Panc1 (cell line): ENCODE measurements around the gene ANO4.

Experiments
- POLR2AphosphoS5 ChIP-seq: IDR thresholded peaks from 2 replicates; pipeline ENCODE4 v1.6.1; 2012; ENCODE audit warnings: mild to moderate bottlenecking, low read depth, low read length, moderate library complexity
- SIN3A ChIP-seq: IDR thresholded peaks from 2 replicates; pipeline ENCODE4 v1.6.1; 2012; ENCODE audit warnings: low read depth, mild to moderate bottlenecking, low read length, moderate library complexity, borderline replicate concordance; ENCODE audit not compliant: insufficient read depth
- TCF7L2 ChIP-seq: IDR thresholded peaks from 2 replicates; pipeline ENCODE4 v1.6.1; 2011; ENCODE audit warnings: mild to moderate bottlenecking, low read depth, low read length, inconsistent platforms
- TF ChIP-seq, protein P1 (sequence below): fragments of 450-650 bp; IDR thresholded peaks from 2 replicates; pipeline ENCODE4 v1.5.1; 2017; ENCODE audit warnings: mild to moderate bottlenecking
- TF ChIP-seq, protein P2 (sequence below), 2 experiments: IDR thresholded peaks; 2 replicates each; pipeline ENCODE4 v1.6.1; 2011 to 2012; ENCODE audit warnings: low read depth in 2 of 2, control low read depth in 1 of 2, low read length in 1 of 2, mild to moderate bottlenecking in 1 of 2, moderate library complexity in 1 of 2; ENCODE audit not compliant: insufficient read depth in 1 of 2

GRCh38 chr12:100904270-100904669 lies 109.7 kb downstream of the ANO4 start:
- TF ChIP-seq, protein P1, sequence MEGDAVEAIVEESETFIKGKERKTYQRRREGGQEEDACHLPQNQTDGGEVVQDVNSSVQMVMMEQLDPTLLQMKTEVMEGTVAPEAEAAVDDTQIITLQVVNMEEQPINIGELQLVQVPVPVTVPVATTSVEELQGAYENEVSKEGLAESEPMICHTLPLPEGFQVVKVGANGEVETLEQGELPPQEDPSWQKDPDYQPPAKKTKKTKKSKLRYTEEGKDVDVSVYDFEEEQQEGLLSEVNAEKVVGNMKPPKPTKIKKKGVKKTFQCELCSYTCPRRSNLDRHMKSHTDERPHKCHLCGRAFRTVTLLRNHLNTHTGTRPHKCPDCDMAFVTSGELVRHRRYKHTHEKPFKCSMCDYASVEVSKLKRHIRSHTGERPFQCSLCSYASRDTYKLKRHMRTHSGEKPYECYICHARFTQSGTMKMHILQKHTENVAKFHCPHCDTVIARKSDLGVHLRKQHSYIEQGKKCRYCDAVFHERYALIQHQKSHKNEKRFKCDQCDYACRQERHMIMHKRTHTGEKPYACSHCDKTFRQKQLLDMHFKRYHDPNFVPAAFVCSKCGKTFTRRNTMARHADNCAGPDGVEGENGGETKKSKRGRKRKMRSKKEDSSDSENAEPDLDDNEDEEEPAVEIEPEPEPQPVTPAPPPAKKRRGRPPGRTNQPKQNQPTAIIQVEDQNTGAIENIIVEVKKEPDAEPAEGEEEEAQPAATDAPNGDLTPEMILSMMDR: no peak
- TF ChIP-seq SIN3A (no peak), POLR2AphosphoS5 (no peak), TCF7L2 (no peak)
- TF ChIP-seq, protein P2, sequence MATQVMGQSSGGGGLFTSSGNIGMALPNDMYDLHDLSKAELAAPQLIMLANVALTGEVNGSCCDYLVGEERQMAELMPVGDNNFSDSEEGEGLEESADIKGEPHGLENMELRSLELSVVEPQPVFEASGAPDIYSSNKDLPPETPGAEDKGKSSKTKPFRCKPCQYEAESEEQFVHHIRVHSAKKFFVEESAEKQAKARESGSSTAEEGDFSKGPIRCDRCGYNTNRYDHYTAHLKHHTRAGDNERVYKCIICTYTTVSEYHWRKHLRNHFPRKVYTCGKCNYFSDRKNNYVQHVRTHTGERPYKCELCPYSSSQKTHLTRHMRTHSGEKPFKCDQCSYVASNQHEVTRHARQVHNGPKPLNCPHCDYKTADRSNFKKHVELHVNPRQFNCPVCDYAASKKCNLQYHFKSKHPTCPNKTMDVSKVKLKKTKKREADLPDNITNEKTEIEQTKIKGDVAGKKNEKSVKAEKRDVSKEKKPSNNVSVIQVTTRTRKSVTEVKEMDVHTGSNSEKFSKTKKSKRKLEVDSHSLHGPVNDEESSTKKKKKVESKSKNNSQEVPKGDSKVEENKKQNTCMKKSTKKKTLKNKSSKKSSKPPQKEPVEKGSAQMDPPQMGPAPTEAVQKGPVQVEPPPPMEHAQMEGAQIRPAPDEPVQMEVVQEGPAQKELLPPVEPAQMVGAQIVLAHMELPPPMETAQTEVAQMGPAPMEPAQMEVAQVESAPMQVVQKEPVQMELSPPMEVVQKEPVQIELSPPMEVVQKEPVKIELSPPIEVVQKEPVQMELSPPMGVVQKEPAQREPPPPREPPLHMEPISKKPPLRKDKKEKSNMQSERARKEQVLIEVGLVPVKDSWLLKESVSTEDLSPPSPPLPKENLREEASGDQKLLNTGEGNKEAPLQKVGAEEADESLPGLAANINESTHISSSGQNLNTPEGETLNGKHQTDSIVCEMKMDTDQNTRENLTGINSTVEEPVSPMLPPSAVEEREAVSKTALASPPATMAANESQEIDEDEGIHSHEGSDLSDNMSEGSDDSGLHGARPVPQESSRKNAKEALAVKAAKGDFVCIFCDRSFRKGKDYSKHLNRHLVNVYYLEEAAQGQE (IDR thresholded peaks at IDR 0.05; ENCODE audit: insufficient read depth in 1 of 2, low read depth in 2 of 2, low read length in 1 of 2): no peak
